Frontal cortex (tissue), 4 donors: Measurements from ENCODE around the gene TCTN2. TPM values are rescaled to one million over a fixed set of nuclear protein-coding genes. Genes with fewer than 3 reads are reported as not detected.

Experiments
- DNase-seq, 2 donors: peaks; one replicate each; pipeline ENCODE4 v3.0.0; 2012; ENCODE audit warnings: low spot score in 2 of 2
- FAIRE-seq: peaks from 2 replicates; lab custom pipeline; 2012; peaks lifted over from hg19 to GRCh38; lab: Jason Lieb, UNC
- total RNA-seq: library from RNA; depleted of rRNA; stranded (reverse); fragments of >200 nt; gene quantifications from one replicate; pipeline ENCODE4 v1.2.3, GENCODE V29; 2014
- donor health status: control.
- donor health status: control.
- donor health status: control.

Gene TCTN2
- total RNA-seq, 1 donor from 2014 or later, result 46.5 TPM

DNA sequence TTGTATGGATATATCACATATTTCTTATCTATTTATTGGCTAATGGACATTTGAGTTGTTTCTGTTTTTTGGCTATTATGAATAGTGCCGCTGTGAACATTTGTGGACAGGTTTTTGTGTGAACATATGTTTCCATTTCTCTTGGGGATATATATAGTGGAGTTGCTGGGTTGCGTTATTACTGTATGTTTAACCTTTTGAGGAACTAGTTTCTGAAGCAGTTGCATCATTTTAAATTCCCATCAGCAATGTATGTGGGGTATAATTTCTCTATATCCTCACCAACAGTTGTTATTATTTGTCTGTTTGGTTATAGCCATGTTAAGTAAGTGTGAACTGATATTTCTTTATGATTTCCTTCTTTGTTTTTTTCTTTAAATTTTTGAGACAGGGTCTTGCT lies 10.7 kb downstream of the TCTN2 start:
- FAIRE-seq (no peak), DNase-seq (no peak)

DNA sequence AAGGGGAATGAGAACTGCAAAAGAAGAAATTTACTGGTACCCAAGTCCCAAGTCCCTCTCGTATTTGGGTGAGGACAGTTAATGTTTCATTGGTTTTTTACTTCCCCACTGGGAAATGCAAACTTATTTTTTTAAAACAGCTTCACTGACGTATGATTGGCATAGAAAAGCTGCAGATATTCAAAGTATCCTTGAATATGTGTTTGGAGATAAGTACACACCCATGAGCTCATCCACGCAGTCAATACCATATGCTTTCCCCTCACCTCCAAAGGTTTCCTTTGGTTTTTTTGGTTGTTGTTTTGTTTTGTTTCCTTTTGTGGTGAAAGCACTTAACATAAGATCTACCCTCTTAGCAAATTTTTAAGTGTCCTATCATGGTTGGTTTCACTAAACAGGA lies 13.1 kb downstream of the TCTN2 start:
- DNase-seq (no peak), FAIRE-seq (no peak)

DNA sequence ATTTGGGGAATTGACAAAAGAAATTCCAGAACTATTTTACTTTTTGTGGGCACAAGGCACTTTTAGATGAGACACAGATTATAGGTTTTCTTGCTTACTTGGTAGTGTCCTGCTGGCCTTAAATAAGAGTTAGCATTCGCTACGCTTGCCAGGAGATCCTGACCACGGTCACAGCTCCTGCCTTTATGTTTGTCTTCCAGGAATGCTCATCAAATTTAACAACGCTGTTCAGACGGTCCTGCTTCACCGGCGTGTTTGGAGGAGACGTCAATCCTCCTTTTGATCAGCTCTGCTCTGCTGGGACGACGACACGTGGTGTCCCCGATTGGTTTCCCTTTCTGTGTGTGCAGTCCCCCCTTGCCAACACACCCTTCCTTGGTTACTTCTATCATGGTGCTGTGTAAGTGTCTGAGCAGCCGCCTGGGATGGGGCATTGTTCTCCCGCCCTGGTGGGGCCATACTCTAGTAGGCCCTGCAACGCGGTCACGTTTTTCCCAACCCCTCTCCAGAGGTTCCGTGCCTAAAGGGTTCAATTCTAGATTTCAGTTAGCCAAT lies 15.8 kb downstream of the TCTN2 start:
- DNase-seq, result no peak
- no peak for FAIRE-seq

DNA sequence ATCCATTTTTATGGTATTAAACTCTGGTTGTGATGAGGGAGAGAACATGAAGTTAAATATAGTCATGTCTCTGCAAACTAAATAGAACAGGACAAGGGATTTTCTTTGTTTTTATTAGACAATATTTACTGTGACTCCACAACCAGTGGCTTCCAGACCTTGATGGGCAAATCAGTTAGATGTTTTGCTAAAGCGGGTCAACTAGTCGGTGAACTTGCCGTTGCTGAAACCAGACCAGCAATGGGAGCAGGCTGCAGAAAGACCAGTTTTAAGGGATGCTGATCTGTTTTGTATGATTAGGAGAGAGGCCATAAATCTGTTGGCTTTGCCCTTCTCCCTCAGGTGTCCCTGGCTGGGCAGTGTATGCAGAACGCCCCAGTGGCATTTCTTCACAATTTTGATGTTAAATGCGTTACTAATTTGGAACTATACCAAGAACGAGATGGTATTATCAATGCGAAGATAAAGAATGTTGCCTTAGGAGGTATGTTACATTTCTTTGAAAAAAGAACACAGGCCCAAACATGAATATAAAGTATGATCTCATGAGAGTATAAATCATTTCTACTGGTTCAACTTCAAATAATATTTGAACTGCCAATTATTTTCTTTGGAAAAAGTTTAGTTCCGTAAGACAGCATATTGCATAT lies 19.4 kb downstream of the TCTN2 start:
- no peak for DNase-seq
- no peak for FAIRE-seq

DNA sequence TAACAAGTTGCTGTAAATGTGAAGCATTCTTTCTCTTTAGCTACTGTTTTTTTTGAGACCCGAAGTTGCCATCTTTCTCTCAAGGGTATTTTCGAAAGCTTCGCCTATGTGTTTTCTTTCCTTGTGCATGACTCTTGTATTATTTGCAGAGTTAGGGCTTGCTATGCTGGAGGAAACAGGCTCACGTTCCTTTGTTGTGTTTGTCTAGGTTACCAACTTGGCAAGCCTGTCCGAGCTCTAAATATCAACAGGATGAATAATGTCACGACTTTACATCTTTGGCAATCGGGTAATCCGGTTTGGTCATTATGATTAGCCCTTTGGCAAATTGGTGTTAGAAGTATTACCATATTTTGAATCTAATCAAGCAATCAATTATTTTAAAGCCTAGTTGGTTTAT lies 25.3 kb downstream of the TCTN2 start:
- FAIRE-seq, result no peak
- no peak for DNase-seq

DNA sequence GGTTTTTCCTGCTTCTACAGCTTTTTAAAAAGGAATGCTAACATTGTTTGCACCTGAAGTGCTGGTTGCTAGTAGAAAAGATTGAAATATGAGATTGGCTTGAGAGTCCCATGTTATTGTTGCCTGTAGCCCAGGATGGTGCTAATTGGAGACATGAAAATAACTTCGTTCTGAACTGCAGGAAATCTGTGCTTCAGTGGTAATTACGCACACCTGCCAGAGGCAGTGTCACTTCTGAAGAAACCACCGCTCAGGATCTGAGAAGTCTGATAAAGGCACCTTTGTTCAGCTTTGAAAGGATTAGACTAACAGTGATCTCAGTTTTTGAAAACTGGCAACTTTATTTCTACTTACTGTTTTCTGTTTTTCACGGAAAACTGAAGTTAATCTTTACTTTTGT lies 25.7 kb downstream of the TCTN2 start:
- DNase-seq (no peak), FAIRE-seq (no peak)

DNA sequence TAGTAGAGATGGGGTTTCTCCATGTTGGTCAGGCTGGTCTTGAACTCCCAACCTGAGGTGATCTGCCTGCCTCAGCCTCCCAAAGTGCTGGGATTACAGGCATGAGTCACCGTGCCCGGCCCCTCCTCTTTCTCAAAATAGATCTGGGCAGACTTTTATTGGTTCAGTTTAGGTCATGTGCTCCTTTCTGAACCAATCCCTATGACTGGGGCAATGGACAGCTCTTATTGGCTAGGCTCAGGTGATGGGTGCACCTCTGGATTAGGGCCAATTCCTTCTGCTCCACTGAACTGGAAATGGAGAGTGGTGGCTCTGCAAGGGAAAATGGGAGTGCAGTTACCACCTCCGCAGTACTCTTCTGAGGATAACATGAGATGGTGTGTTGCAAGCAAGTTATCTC lies 35.0 kb downstream of the TCTN2 start:
- DNase-seq (no peak), FAIRE-seq (no peak)

DNA sequence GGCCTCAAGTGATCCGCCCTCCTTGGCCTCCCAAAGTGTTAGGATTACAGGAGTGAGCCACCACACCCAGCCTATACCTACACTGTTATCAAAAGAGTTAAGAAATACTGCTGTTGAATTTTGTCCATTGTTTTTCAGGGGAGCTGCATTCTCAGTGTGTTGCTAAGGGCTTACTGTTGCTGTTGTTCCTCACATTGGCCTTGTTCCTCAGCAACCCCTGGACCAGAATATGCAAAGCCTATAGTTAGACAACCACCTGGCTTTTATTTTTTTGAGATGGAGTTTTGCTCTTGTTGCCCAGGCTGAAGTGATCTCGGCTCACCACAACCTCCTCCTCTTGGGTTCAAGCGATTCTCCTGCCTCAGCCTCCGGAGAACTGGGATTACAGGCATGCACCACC lies 36.6 kb downstream of the TCTN2 start:
- FAIRE-seq (no peak), DNase-seq (no peak)

DNA sequence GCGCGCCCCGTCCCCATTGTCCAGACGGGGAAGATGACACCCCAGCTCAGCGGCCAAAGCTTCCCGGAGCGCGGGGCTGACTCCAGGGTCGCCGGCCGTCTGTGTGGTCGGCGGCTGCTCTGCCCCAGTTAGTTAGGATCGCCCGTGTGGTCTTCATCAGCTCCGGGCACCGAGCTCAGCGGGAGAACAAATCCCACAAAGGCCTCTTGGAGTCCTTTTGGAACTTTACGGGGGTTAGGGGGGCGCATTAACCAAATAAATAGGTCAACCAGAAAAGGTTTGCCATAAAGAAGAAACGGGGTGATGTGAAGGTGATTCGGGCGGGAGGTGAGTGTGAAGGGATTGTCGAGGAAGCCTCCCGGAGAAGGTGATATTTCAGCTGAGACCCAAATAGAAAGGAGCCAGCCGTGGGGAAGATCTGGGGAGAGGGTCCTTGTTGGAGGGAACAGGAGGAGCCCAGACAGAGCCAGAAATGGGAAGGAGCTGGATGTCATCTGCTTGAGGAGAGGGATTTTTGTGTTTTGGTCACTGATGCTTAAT lies 41.9 kb downstream of the TCTN2 start:
- DNase-seq (no peak), FAIRE-seq (no peak)

DNA sequence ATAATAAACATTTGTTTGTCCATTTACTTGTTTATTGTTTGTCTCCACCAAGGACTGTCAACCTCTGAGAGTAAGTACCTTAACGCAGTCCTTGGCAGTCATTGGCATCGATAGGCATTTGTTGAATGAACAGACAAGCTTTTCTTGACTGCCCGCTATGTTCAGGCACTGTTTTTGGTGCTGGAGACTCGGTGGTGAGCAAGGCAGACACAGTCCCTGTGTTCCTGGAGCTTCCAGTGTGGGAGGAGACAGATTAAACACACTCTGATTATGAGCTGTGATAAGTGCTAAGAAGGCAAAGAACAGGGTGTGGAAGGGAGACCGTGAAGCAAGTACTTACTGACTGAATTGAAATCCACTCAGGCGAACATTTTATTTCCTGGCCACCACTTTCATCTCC lies 42.5 kb downstream of the TCTN2 start:
- FAIRE-seq (no peak), DNase-seq (no peak)

DNA sequence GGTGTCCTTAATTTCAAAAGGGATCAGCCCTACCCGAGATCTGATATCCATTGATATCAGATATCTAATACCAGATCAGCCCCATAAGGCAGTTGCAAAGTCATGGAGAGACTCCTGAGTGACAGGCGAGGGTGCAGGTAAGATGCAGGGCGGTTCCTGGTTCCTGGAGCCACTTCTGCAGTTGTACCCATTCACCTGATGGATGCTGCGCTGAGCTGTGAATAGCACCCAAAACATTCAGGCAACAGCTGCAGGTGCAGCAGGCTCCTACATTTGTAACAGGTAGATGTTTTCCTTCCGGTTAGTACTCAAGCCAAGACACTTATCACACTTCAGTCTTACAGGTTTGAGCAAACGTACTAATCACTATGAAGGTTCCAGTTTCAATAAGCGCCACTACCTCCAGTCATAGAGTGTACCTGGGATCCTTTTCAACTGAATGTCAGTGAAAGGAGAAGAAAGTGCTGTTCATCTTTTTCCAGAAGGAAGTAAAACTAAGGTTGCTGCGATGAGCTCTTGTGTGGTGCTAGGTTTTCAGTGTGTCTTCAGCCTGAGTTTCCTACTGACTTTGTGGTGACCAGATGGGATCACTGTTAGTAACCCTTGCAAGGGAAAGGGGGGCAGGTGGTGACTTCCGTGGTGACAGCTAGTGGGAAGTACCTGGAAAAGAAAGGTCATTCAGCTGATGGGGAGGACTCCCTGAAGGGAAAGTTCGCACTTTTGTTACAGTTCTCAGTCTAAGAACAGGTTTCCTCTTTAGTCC lies 43.1 kb downstream of the TCTN2 start:
- FAIRE-seq, result no peak
- no peak for DNase-seq

DNA sequence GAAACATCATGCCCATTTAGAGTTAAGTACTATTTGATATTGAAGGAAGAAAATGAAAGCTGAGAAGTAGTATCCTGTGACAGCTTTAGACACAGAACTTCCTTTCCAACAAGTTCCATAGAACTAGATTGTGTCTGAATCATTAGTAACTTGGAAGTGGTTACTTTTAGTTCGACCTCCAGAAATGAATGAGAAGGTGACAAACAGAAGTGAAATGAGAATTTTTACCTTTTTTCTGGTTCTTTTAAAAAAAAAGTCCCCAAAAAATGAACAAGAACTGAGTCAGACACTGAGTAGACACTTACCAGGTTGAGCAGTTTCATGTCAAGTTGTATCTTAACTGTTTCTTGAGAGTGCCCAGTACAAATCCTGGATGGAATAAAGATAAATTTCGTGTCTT lies 44.3 kb downstream of the TCTN2 start:
- FAIRE-seq (no peak), DNase-seq (no peak)

DNA sequence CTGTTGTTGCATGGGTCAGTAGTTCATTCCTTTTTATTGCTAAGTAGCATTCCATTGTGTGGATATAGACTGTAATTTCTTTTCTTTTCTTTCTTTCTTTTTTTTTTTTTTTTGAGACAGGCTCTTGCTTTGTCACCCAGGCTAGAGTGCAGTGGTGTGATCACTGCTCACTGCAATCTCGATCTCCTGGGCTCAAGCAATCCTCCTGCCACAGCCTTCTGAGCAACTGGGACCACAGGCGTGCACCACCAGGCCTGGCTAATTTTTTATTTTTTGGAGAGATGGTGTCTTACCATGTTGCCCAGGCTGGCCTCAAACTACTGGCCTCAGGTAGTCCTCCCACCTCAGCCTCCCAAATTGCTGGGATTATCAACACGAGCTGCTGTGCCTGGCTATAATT lies 46.4 kb downstream of the TCTN2 start:
- FAIRE-seq (no peak), DNase-seq (no peak)

DNA sequence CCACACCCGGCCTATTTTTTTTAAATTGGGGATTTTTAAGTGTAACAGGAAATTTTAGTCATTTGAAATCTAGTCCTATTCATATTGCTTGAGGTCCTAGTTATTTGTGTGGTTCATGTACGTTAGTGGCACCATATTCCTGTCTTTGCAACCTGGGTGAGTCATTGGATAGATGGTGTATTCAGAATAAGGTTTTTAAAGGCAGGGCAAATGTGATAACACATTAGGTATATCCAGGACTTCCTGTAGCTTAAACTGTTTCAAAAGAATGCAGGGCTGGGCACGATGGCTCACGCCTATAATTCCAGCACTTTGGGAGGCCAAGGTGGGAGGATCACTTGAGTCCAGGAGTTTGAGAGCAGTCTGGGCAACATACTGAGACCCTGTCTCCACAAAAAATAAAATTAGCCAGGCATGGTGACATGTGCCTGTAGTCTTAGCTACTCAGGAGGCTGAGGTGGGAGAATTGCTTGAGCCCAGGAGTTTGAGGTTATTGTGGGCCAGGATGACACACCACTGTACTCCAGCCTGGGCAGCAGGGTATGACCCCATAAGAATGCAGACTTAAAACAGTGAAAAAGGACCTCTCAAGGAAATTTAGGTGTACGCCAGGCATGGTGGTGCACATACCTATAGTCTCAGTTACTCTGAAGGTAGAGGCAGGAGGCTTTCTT lies 49.4 kb downstream of the TCTN2 start:
- no peak for DNase-seq

DNA sequence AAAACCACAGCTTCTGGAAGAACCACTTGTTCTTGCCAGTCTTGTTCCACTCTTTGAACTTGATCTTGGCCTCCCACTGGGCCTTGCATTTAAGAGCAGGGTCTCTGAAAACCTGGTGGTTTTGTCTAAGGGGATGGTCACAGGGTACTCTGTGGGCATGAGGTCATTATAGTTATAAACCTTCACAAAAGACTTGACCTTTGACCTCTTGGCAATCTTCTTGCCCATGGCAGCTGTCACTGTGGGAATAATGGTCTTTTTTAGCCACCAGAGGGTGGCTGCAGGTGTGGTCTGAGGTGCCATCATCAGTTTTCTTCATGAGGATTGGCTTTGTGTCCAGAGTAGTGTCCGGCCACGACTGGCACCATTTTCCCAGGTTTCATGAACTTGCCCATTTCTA lies 50.3 kb downstream of the TCTN2 start:
- DNase-seq (no peak), FAIRE-seq (no peak)

More for the DNA sequence above, 49.4 kb downstream of the TCTN2 start:
- FAIRE-seq, result no peak

DNA sequence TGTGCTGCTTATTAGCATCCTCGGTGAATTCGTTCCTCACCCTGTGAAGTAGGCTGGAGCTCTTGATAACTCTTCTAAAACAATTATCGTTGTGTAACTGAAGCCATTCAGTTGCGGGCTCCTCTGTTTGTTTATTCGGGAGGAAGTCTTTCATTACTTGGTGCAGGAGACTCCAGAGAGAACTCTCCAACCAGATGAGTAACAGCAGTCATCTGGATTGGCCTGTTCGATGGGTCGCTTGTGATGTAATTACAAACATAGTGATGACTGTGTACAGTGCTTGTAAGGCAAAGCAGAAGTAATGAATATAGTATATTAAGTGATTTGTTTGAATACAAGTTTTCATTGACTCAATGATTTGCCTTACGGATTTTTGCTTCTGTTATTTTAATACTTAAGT lies 52.1 kb downstream of the TCTN2 start:
- DNase-seq, result no peak
- no peak for FAIRE-seq

DNA sequence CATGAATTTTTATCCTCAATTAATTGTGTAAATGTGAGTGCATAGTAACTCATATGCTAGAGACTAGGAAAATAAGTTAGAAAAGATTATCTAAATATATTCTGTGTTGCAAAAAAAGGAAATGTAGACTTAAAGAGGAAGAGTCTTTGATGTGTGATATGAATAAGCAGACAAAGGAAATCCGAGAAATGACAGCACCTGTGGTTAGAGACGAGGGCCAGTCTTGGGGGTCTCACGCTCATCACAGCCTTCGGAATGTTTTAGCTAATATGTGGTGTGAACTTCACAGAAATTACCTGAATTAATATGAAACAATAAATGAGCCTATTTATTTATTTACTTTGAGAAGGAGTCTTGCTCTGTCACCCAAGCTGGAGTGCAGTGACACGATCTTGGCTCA lies 52.9 kb downstream of the TCTN2 start:
- FAIRE-seq, result no peak
- no peak for DNase-seq

DNA sequence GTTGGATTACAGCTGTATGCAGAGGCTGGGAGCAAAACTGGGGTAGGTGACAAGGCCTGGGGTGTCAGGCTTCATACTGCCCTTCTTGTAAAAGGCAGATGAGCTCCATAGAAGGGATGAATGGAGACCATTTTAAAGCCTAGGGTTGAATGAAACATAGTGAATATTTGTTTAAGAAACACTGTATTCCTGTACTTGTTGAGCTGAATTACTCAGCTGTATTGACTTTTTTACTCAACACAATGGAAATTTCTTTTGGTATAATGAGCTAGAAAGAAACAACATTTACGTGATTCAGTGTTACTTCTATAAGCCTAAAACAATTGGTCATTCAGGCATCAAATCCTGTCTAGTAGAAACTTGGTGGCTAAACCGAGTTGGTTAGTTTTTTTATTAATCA lies 55.3 kb downstream of the TCTN2 start:
- DNase-seq, result no peak
- FAIRE-seq, result no peak

DNA sequence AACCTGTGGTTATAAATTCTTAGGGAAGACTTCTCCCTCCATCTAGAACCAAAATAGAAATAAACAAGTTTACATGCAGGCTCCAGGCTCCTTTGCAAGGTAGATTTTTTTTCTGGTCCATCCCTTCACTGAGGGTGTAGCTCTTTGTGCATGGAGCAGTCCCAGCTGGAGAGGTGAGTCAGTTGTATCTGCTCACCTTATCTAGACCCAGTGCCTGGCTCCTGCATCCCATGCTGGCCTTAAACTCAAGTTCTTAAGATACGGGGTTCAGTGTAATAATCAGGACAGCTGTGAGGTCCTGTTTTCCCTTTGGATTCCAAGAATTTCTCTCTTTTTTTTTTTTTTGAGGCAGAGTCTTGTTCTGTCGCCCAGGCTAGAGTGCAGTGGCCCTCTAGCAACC lies 56.0 kb downstream of the TCTN2 start:
- DNase-seq (no peak), FAIRE-seq (no peak)

DNA sequence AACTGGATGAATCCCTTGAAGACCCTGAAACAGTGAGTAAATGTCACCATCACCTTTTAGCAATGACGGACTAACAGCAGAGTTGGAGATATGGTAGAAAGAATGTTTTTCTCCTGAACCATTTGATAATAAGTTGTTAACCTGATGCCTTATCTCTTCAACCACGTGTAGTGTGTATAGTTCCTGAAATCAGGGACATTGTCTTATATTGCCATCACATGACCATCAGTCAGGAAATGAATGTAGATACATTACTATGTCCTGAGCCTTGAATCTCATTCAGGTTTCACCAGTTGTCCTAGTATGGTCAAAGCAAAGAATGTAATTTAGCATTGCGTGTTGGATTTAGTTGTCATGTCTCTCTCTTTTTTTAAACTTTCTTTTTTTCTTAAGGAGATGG lies 57.0 kb downstream of the TCTN2 start:
- FAIRE-seq (no peak), DNase-seq (no peak)

DNA sequence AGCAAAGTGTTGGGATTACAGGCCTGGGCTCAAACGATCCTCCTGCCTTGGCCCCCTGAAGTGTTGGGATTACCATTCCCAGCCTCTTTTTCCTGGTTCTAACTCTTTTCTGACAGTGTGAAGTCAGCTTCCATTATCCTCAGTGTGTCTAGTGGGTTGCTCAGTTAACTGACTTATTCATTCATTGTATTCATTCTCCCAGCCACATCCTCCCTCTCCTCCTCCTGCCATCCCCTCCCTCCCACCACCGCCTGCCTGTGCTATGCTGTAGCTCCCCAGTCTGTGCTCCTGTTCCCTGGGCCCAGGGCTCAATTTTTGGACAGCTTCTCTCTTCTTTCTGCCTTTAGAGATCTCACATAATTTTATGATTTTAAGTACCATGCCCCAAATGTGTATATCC lies 60.7 kb downstream of the TCTN2 start:
- DNase-seq, result no peak
- FAIRE-seq, result no peak
